Astrocyte of the cerebellum (primary cell): ENCODE data around the gene FAM43A.

Experiments used
- DNase-seq: peaks from one replicate; pipeline ENCODE4 v3.0.0-alpha.2; 2011; ENCODE audit warnings: low read depth
- H3K4me3 ChIP-seq: 2 replicates; pipeline ENCODE4 v1.5.1; 2011; ENCODE audit warnings: mild to moderate bottlenecking, low read depth, low read length, moderate library complexity
- in situ Hi-C: cut with HindIII; loops from 2 replicates; pipeline ENCODE4 v1.10.0; 2017; ENCODE audit warnings: low sequenced_read_pairs
- TF ChIP-seq, protein P1 (sequence below): IDR thresholded peaks from 2 replicates; pipeline ENCODE4 v1.5.1; 2012; ENCODE audit warnings: low read length, low read depth, moderate library complexity, mild to moderate bottlenecking; ENCODE audit errors: missing control alignments

The FAM43A gene

DNA sequence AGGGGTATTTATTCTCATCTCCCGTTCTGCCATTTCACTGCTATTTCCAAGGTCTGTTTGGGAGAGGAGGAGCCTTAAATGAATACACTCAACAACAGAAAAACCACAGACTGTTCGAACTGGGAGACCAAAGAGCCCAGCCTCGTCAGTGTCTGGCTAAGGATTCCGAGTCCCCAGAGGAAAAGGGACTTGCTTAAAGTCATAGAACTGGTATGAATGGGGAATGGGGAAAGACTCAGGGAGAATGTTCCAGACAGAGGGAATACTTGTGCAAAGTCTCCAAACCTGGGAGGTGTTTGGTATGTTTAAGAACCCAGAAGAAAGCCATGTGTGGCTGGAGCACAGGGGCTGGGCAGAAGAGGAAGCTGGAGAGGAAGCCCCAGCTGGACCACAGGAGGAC, 46.9 kb downstream of the FAM43A start:
- no peak for DNase-seq
- no peak overlapping the region for H3K4me3 ChIP-seq
- TF ChIP-seq, protein P1, sequence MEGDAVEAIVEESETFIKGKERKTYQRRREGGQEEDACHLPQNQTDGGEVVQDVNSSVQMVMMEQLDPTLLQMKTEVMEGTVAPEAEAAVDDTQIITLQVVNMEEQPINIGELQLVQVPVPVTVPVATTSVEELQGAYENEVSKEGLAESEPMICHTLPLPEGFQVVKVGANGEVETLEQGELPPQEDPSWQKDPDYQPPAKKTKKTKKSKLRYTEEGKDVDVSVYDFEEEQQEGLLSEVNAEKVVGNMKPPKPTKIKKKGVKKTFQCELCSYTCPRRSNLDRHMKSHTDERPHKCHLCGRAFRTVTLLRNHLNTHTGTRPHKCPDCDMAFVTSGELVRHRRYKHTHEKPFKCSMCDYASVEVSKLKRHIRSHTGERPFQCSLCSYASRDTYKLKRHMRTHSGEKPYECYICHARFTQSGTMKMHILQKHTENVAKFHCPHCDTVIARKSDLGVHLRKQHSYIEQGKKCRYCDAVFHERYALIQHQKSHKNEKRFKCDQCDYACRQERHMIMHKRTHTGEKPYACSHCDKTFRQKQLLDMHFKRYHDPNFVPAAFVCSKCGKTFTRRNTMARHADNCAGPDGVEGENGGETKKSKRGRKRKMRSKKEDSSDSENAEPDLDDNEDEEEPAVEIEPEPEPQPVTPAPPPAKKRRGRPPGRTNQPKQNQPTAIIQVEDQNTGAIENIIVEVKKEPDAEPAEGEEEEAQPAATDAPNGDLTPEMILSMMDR = no peak
- in situ Hi-C loops = no loop called here

GRCh38 chr3:194736277-194736895, 50.7 kb downstream of the FAM43A start:
- in situ Hi-C loops = no loop called here
- TF ChIP-seq, protein P1 = no peak
- no peak for DNase-seq
- H3K4me3 ChIP-seq = no peak overlapping the region

- in situ Hi-C loops = no loop called here
- H3K4me3 ChIP-seq = no peak overlapping the region
- no peak for DNase-seq
- TF ChIP-seq, protein P1 = no peak
Observed at GRCh38 chr3:194736896-194737600, 51.4 kb downstream of the FAM43A start.
